Spleen (tissue), 7 donors: ENCODE data around the gene INPP5B.

Experiments
- CTCF ChIP-seq, 11 experiments: fragments of 200-600 bp in 7 of 11; fragments of 450-650 bp in 4 of 11; sonication (generic) in 4 of 11; IDR thresholded peaks in 8 of 11; conservative IDR thresholded peaks in 3 of 11; 1 replicate in 7 of 11; 2 replicates in 4 of 11; pipeline versions ENCODE4 v1.4.0 to v1.8.0; 2016 to 2021; ENCODE audit warnings: antibody characterized with exemption in 11 of 11, inconsistent platforms in 4 of 11, mild to moderate bottlenecking in 1 of 11
- POLR2A ChIP-seq, 3 donors: fragments of 450-650 bp; IDR thresholded peaks; one replicate each; pipeline ENCODE4 v1.5.1; 2017; ENCODE audit warnings: antibody characterized with exemption in 3 of 3, mild to moderate bottlenecking in 1 of 3
- donor health status: DM: no; HTN: no; CAD: no; lungs with moderate emphysema.
- donor health status: DM: no; HTN: no; CAD: no.
- donor health status: DM: no; HTN: no; CAD: no.

- TF ChIP-seq CTCF (IDR thresholded peaks at IDR 0.05 in 8 of 11, conservative IDR thresholded peaks at IDR 0.05 in 3 of 11) (no peak), POLR2A (IDR thresholded peaks at IDR 0.05) (no peak)
Observed at GRCh38 chr1:37845786-37846185, 101.1 kb downstream of the INPP5B start.
